Measurements from ENCODE around the gene CFL2. TPM values are rescaled to one million over a fixed set of nuclear protein-coding genes. Genes with fewer than 3 reads are reported as not detected.

CFL2 gene
- total and polyA plus RNA-seq, 2 of the 13 experiments (the other 11 are each of a cell fraction or from before 2014, with no cell fraction given): 114 to 158 TPM

- TF ChIP-seq ZNF770 (CRISPR knock-in tag; IDR thresholded peaks at IDR 0.05) (peak; percentile 33; the same call in 1 of the 2 replicates), FOXO4 (CRISPR knock-in tag; conservative IDR thresholded peaks at IDR 0.05) (0 out of 2 replicates have a peak, but pooled peaks have one; percentile 63), ZNF501 (CRISPR knock-in tag; IDR thresholded peaks at IDR 0.05) (peak; percentile 48; the same call in 1 of the 2 replicates), ZNF598 (CRISPR knock-in tag; IDR thresholded peaks at IDR 0.05; ENCODE audit: borderline replicate concordance) (peak; percentile 66; the same call in 1 of the 2 replicates), TBP (CRISPR knock-in tag; IDR thresholded peaks at IDR 0.05) (no peak), ZNF839 (CRISPR knock-in tag; IDR thresholded peaks at IDR 0.05; ENCODE audit: borderline replicate concordance) (no peak)
Observed at GRCh38 chr14:34680806-34681479, 33.5 kb downstream of the CFL2 start (continued).

GRCh38 chr14:34678735-34679134, 35.7 kb downstream of the CFL2 start:
- H3K4me2 ChIP-seq (ENCODE audit: low read depth, low read length): no peak overlapping the region
- H3K79me2 ChIP-seq (ENCODE audit: insufficient read depth, low read length): no peaks in the 10 kb centered on the region
- intact Hi-C loops (cut with micrococcal nuclease; ENCODE audit: unreplicated experiment): loop anchor here (10.0 kb wide), 2 partner anchors 236 to 446 kb away; partner anchors contain the start of genes PPP2R3C and PRORP
- H3K36me3 ChIP-seq (replicated peaks in 1 of 2; ENCODE audit: control insufficient read depth in 1 of 2, insufficient read depth in 2 of 2, low read length in 2 of 2): no peaks in the 10 kb centered on the region
- ChIA-PET CTCF (ENCODE audit: low intra/inter-chr PET ratio, low total read pairs) (no interaction called here), POLR2A (no interaction called here)
- peaks cover 38% of the 10 kb centered on the region for H3K4me1 ChIP-seq (ENCODE audit: insufficient read depth, low read length)
- H4K20me1 ChIP-seq (ENCODE audit: insufficient read depth, low read length): no peaks in the 10 kb centered on the region
- no peak for FAIRE-seq
- H3K4me3 ChIP-seq (replicated peaks in 1 of 3; ENCODE audit: insufficient read depth in 1 of 3, low read depth in 2 of 3, low read length in 3 of 3): no peak overlapping the region
- ATAC-seq: no peak
- no peak overlapping the region for H3K27ac ChIP-seq (ENCODE audit: extremely low read length, insufficient read depth, low read length)
- no peak for TF ChIP-seq EZH2 (conservative IDR thresholded peaks at IDR 0.05; ENCODE audit: low read depth, low read length)
- TF ChIP-seq MNT (IDR thresholded peaks at IDR 0.05): peak; percentile 92
- 74% methylated on average over 8 of the region's 8 CpGs for WGBS (ENCODE audit: low lambda C conversion rate)
- peak overlapping the region; percentile 16 for H2AFZ ChIP-seq (ENCODE audit: low read length)
- no peak for DNase-seq (ENCODE audit: low spot score)
- BruUV-seq (replicated peaks): no TSS peak
- no peak overlapping the region for H3K9ac ChIP-seq (ENCODE audit: insufficient read depth, low read depth, low read length)
- no peaks in the 10 kb centered on the region for H3K9me3 ChIP-seq (ENCODE audit: low read length)
- in situ Hi-C loops (cut with HindIII; ENCODE audit: extremely low pct_ligation_motif_present, low pct_unique_long_range_greater_than_20kb): no loop called here
- H3K27me3 ChIP-seq (ENCODE audit: control insufficient read depth in 1 of 2, insufficient read depth in 2 of 2, low read length in 2 of 2): peaks cover 0 to 2% of the 10 kb centered on the region in 2 experiments; a peak in 3 of 5 replicates

All from HepG2 (cell line).